Panc1 (cell line): Measurements from ENCODE around the gene UBTF.

Experiments used
- CTCF ChIP-seq: fragments of 450-650 bp; IDR thresholded peaks from 2 replicates; pipeline ENCODE4 v1.5.1; 2017; ENCODE audit warnings: mild to moderate bottlenecking
- SIN3A ChIP-seq: IDR thresholded peaks from 2 replicates; pipeline ENCODE4 v1.6.1; 2012; ENCODE audit warnings: low read depth, mild to moderate bottlenecking, low read length, moderate library complexity, borderline replicate concordance; ENCODE audit not compliant: insufficient read depth

GRCh38 chr17:44191941-44192496, 27.5 kb downstream of the UBTF start:
- TF ChIP-seq CTCF (no peak), SIN3A (no peak)
